ENCODE data around the gene FTH1. TPM values are rescaled to one million over a fixed set of nuclear protein-coding genes. Genes with fewer than 3 reads are reported as not detected.

Gene FTH1
- total RNA-seq, 2 donors from 2014 or later = 4,322 to 5,591 TPM

GRCh38 chr11:61983419-61983818 lies 16.0 kb upstream of the FTH1 start:
- ATAC-seq (no peak), DNase-seq (no peak)
- intact Hi-C loops (cut with DNase I, micrococcal nuclease) = no loop called here

- DNase-seq (no peak), ATAC-seq (no peak)
- intact Hi-C loops (cut with DNase I, micrococcal nuclease) = no loop called here
Measured at GRCh38 chr11:61980783-61981541, 13.5 kb upstream of the FTH1 start.

- intact Hi-C loops (cut with DNase I, micrococcal nuclease) = no loop called here
- ATAC-seq = no peak
- DNase-seq = no peak
Measured at GRCh38 chr11:61978703-61979661, 11.5 kb upstream of the FTH1 start.

GRCh38 chr11:61976813-61977475 lies 9.5 kb upstream of the FTH1 start:
- ATAC-seq = no peak
- DNase-seq = no peak

GRCh38 chr11:61976420-61976800 lies 9.0 kb upstream of the FTH1 start:
- intact Hi-C loops (cut with DNase I, micrococcal nuclease) = no loop called here

More at GRCh38 chr11:61976813-61977475, 9.5 kb upstream of the FTH1 start:
- intact Hi-C loops (cut with DNase I, micrococcal nuclease) = no loop called here

GRCh38 chr11:61975638-61976419 lies 8.4 kb upstream of the FTH1 start:
- intact Hi-C loops (cut with DNase I, micrococcal nuclease) = no loop called here
- DNase-seq (no peak), ATAC-seq (no peak)

More at GRCh38 chr11:61976420-61976800, 9.0 kb upstream of the FTH1 start:
- ATAC-seq (no peak), DNase-seq (no peak)

- peak; percentile 57 to 74 for DNase-seq
- peak; percentile 66 for ATAC-seq
- intact Hi-C loops (cut with DNase I, micrococcal nuclease) = no loop called here
Measured at GRCh38 chr11:61974766-61975631, 7.6 kb upstream of the FTH1 start.

GRCh38 chr11:61973476-61974162 lies 6.2 kb upstream of the FTH1 start:
- intact Hi-C loops (cut with DNase I, micrococcal nuclease) = no loop called here
- DNase-seq (no peak), ATAC-seq (no peak)

GRCh38 chr11:61972672-61973475 lies 5.4 kb upstream of the FTH1 start:
- DNase-seq (no peak), ATAC-seq (peak; percentile 25)
- intact Hi-C loops (cut with DNase I, micrococcal nuclease) = no loop called here

GRCh38 chr11:61972112-61972671 lies 4.8 kb upstream of the FTH1 start:
- DNase-seq (no peak), ATAC-seq (no peak)
- intact Hi-C loops (cut with DNase I, micrococcal nuclease) = no loop called here

- ATAC-seq = peak; percentile 30
- intact Hi-C loops (cut with DNase I, micrococcal nuclease) = no loop called here
- DNase-seq = peak; percentile 92 to 98
Measured at GRCh38 chr11:61971248-61972111, 4.0 kb upstream of the FTH1 start.

GRCh38 chr11:61969838-61970662 lies 2.6 kb upstream of the FTH1 start:
- ATAC-seq (no peak), DNase-seq (no peak)
- intact Hi-C loops (cut with DNase I, micrococcal nuclease) = loop anchor here in 1 of 2 donors (10.0 kb wide), 1 partner anchor 175 kb away; the partner anchor contains the start of genes FEN1 and TMEM258

GRCh38 chr11:61969391-61969758 lies 1.9 kb upstream of the FTH1 start:
- no peak for ATAC-seq
- DNase-seq = no peak
- intact Hi-C loops (cut with DNase I, micrococcal nuclease) = loop anchor here in 1 of 2 donors (10.0 kb wide), 1 partner anchor 175 kb away; the partner anchor contains the start of genes FEN1 and TMEM258

- DNase-seq (no peak), ATAC-seq (no peak)
- intact Hi-C loops (cut with DNase I, micrococcal nuclease) = loop anchor here in 1 of 2 donors (10.0 kb wide), 1 partner anchor 174 kb away; the partner anchor contains the start of genes FEN1 and TMEM258
Measured at GRCh38 chr11:61968758-61969390, 1.4 kb upstream of the FTH1 start.
